Peyer's patch (tissue), 4 donors: ENCODE data around the gene SPIN3.

Experiments
- CTCF ChIP-seq, 6 experiments: fragments of 450-650 bp in 4 of 6; fragments of 200-600 bp in 2 of 6; sonication (generic) in 1 of 6; IDR thresholded peaks; one replicate each; pipeline ENCODE4 v1.5.1; 2017 to 2019; ENCODE audit warnings: antibody characterized with exemption in 6 of 6, mild to moderate bottlenecking in 3 of 6, moderate library complexity in 1 of 6
- POLR2A ChIP-seq, 2 donors: fragments of 450-650 bp; IDR thresholded peaks; one replicate each; pipeline ENCODE4 v1.5.1; 2017; ENCODE audit warnings: antibody characterized with exemption in 2 of 2, mild to moderate bottlenecking in 2 of 2, moderate library complexity in 2 of 2

- TF ChIP-seq CTCF (IDR thresholded peaks at IDR 0.05) (no peak), POLR2A (IDR thresholded peaks at IDR 0.05) (peak; percentile 19 to 27)
Measured at GRCh38 chrX:56995271-56995994, at the start of gene SPIN3.
